GM12891 (cell line): ENCODE results near the gene SMIM3.
A peak's percentile ranks its signal among the peaks of the same experiment; 100 is the strongest.

ENCODE experiments used
- DNase-seq: peaks from one replicate; pipeline ENCODE4 v3.0.0; 2011; ENCODE audit warnings: low spot score; ENCODE audit not compliant: insufficient read length
- FAIRE-seq: peaks from 2 replicates; lab custom pipeline; 2011; peaks lifted over from hg19 to GRCh38; lab: Jason Lieb, UNC
- PAX5 ChIP-seq: IDR thresholded peaks from 2 replicates; pipeline ENCODE4 v1.6.1; 2011; ENCODE audit warnings: low read length, moderate library complexity, mild to moderate bottlenecking; ENCODE audit not compliant: insufficient read depth, severe bottlenecking
- POLR2A ChIP-seq: IDR thresholded peaks from 2 replicates; pipeline ENCODE4 v1.6.1; 2011; ENCODE audit warnings: low read depth, low read length, control low read depth
- POLR2AphosphoS5 ChIP-seq: IDR thresholded peaks from 2 replicates; pipeline ENCODE4 v1.6.1; 2011; ENCODE audit warnings: low read depth, low read length, control low read depth
- POU2F2 ChIP-seq: IDR thresholded peaks from 2 replicates; pipeline ENCODE4 v1.6.1; 2011; ENCODE audit warnings: low read depth, mild to moderate bottlenecking, control low read depth, low read length, moderate library complexity
- SPI1 ChIP-seq: IDR thresholded peaks from 2 replicates; pipeline ENCODE4 v1.6.1; 2011; ENCODE audit warnings: low read depth, low read length, control low read depth
- TAF1 ChIP-seq: IDR thresholded peaks from 2 replicates; pipeline ENCODE4 v1.6.1; 2011; ENCODE audit warnings: low read depth, low read length, control low read depth

The SMIM3 gene

DNA sequence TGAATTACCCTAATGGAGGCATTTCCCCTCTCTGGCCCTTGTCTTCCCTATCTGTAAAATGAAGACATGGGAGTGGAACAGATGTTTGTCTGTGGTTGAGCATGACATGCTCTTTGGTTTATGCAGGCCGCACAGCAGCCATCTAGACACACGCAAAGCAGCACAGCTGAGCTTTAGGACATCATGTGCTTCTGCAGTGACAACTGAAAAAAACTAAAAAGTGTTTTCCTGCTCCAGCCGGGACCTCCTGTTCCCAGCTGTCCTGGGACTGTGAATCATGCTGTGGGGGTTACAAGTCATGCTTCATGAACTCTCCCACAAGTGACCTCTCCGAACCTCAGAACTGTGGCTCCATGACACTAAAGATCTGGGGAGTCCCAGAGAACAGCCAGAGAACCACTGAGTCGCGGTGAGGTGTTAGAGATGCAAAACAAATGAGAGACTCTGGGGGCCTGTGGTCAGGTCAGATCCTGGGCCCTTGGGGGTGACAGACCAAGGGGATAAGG lies 1.7 kb downstream of the SMIM3 start:
- FAIRE-seq: no peak
- DNase-seq: no peak
- TF ChIP-seq POU2F2: no peak
- TF ChIP-seq POLR2A: 0 out of 2 replicates have a peak, but pooled peaks have one; percentile 4
- peak; percentile 24; the same call in 1 of the 2 replicates for TF ChIP-seq TAF1
- TF ChIP-seq POLR2AphosphoS5: no peak
- TF ChIP-seq PAX5: peak; percentile 91
- 0 out of 2 replicates have a peak, but pooled peaks have one; percentile 32 for TF ChIP-seq SPI1

GRCh38 chr5:150780816-150781221 lies 2.3 kb downstream of the SMIM3 start:
- FAIRE-seq (no peak), DNase-seq (no peak)
- TF ChIP-seq POLR2A (no peak), PAX5 (no peak), POU2F2 (no peak), SPI1 (no peak), TAF1 (no peak), POLR2AphosphoS5 (no peak)

DNA sequence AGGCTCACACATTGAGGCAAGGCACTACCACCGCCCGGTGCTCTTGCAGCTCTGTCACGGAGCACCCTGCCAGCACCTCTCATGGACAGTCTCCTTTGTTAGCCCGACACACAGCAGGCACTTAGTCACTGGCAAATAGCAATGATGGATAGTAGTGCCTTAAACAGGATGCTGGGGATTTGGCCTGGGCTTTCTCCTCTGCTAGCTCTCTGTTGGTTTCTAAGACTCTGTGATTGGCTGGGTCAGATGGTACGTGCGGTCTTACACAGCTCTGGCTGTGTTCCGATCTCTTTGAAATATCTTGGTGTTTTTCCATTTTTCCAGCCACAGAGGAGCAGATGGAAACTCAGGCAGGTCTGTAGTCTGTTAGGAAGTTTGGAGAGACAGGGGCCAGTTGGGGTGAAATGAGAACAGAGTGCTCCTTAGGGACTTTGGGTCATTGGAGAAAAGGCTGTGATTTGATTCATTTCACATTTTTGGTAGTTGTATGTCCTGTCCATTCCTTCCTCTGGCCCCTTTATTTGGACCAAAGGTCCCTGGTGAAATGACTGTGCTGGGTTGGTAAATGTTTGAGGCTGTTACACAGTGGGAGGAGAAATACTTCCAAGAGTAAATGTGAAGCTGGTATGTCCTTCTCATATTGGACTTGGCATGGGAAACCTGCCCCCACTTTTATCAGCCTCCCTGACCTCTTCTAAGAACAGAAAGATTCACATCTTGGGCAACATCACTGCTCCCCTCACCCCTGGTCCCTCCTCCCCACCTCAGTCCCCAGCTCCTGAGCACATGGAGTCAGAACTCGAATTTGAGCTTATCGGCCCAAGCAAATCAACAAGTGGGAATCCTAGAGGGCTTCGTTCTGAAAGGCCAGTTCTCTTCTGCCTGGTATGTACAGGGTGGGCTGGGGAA lies 3.4 kb downstream of the SMIM3 start:
- TF ChIP-seq POLR2AphosphoS5: no peak
- TF ChIP-seq TAF1: no peak
- TF ChIP-seq POLR2A: no peak
- TF ChIP-seq POU2F2: no peak
- no peak for TF ChIP-seq PAX5
- no peak for TF ChIP-seq SPI1
- DNase-seq: no peak
- no peak for FAIRE-seq

DNA sequence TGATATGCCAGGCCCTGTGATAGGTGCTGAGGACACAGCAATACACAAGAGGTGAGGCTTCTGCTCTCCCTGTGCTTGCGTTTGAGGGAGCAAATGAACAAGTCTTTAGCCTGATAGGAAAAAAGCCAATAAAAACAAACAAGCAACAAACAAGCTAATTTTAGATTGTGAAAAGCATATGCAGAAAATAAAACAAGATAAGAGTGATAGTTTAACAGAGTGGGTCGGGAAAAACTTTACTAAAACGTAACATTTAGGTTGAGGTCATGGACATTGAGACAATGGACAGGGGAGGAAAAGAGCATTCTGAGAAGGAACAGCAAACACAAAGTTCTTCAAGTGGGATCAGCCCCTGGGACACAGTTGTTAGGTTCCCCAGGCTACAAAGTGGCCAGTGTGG lies 4.3 kb downstream of the SMIM3 start:
- no peak for DNase-seq
- FAIRE-seq: no peak
- no peak for TF ChIP-seq POU2F2
- no peak for TF ChIP-seq POLR2AphosphoS5

GRCh38 chr5:150783422-150783928 lies 4.9 kb downstream of the SMIM3 start:
- TF ChIP-seq POLR2AphosphoS5 (peak; percentile 65), POLR2A (no peak), SPI1 (peak; percentile 25; the same call in 1 of the 2 replicates), POU2F2 (0 out of 2 replicates have a peak, but pooled peaks have one; percentile 14), PAX5 (no peak), TAF1 (peak; percentile 30; the same call in 1 of the 2 replicates)
- FAIRE-seq (peak; percentile 85), DNase-seq (no peak)

DNA sequence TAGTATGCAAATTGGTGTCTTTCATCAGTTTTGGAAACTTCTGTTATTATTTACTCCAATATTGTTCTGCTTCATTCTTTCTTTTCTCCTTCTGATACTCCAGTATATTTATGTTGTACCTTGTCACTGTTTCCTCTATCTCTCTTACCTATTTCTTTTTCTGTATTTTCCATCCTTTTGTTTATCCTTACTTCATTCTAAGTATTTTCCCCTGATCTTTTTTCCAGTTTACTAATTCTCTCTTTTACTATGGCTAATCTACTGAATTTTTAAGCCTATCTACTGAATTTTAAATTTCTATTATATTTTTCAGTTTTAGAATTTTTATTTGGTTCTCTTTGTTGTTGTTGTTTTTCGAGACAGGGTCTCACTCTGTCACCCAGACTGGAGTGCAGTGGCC lies 7.4 kb downstream of the SMIM3 start:
- TF ChIP-seq POLR2A (no peak), POU2F2 (no peak), SPI1 (no peak), POLR2AphosphoS5 (no peak), PAX5 (no peak), TAF1 (no peak)
- no peak for FAIRE-seq
- no peak for DNase-seq

GRCh38 chr5:150786876-150787275 lies 8.3 kb downstream of the SMIM3 start:
- DNase-seq (no peak), FAIRE-seq (no peak)
- TF ChIP-seq POU2F2 (no peak), SPI1 (no peak), POLR2A (no peak), POLR2AphosphoS5 (no peak), PAX5 (no peak), TAF1 (no peak)

- DNase-seq (no peak), FAIRE-seq (no peak)
- TF ChIP-seq TAF1 (no peak), POLR2A (no peak), PAX5 (no peak), POLR2AphosphoS5 (no peak), SPI1 (peak; percentile 73), POU2F2 (no peak)
Measured at GRCh38 chr5:150787656-150788055, 9.1 kb downstream of the SMIM3 start.

- FAIRE-seq (peak; percentile 31), DNase-seq (no peak)
- TF ChIP-seq POLR2AphosphoS5: no peak
- no peak for TF ChIP-seq TAF1
- no peak for TF ChIP-seq POLR2A
- TF ChIP-seq POU2F2: no peak
- TF ChIP-seq SPI1: no peak
- no peak for TF ChIP-seq PAX5
Measured at GRCh38 chr5:150788977-150789376, 10.4 kb downstream of the SMIM3 start.
